Breast epithelium (tissue), 4 donors: Measurements from ENCODE around the gene ABLIM2. TPM values are rescaled to one million over a fixed set of nuclear protein-coding genes. Genes with fewer than 3 reads are reported as not detected.

Experiments used
- DNase-seq, 2 donors: peaks; one replicate each; pipeline ENCODE4 v3.0.0-alpha.2; 2019; ENCODE audit warnings: low spot score in 2 of 2
- H3K27ac ChIP-seq, 2 donors: fragments of 200-600 bp; sonication (generic) in 1 of 2; one replicate each; pipeline ENCODE4 v1.5.1; 2016 to 2019; ENCODE audit warnings: mild to moderate bottlenecking in 1 of 2
- H3K27me3 ChIP-seq, 2 donors: fragments of 200-600 bp; sonication (generic) in 1 of 2; one replicate each; pipeline versions ENCODE4 v1.5.1 to v1.6.0; 2017 to 2019; ENCODE audit warnings: control low read depth in 1 of 2, mild to moderate bottlenecking in 1 of 2
- H3K36me3 ChIP-seq: fragments of 200-600 bp; one replicate; pipeline ENCODE4 v1.5.1; 2019
- H3K4me1 ChIP-seq, 2 donors: fragments of 200-600 bp; sonication (generic); one replicate each; pipeline ENCODE4 v1.5.1; 2016 to 2019; ENCODE audit warnings: control low read depth in 1 of 2
- H3K4me3 ChIP-seq, 3 donors: fragments of 200-600 bp; sonication (generic); 1 replicate in 2 of 3; 2 replicates in 1 of 3; pipeline ENCODE4 v1.5.1; 2016 to 2019; ENCODE audit warnings: mild to moderate bottlenecking in 3 of 3, moderate library complexity in 2 of 3
- H3K9me3 ChIP-seq, 2 donors: fragments of 200-600 bp; sonication (generic) in 1 of 2; one replicate each; pipeline ENCODE4 v1.5.1; 2016 to 2019; ENCODE audit warnings: control low read depth in 1 of 2
- CTCF ChIP-seq, 3 donors: fragments of 450-650 bp; IDR thresholded peaks; one replicate each; pipeline ENCODE4 v1.5.1; 2016 to 2017; ENCODE audit warnings: antibody characterized with exemption in 3 of 3, mild to moderate bottlenecking in 3 of 3, moderate library complexity in 3 of 3
- POLR2A ChIP-seq: fragments of 450-650 bp; IDR thresholded peaks from one replicate; pipeline ENCODE4 v1.6.1; 2016; ENCODE audit warnings: antibody characterized with exemption, mild to moderate bottlenecking, moderate library complexity
- POLR2AphosphoS5 ChIP-seq, 3 donors: sonication (generic); formaldehyde crosslinking; IDR thresholded peaks; one replicate each; pipeline ENCODE4 v1.6.1; 2017; ENCODE audit warnings: antibody characterized with exemption in 3 of 3
- intact Hi-C: fragments of 100-400 bp; cut with DNase I; formaldehyde crosslinking; loops from one replicate; pipeline ENCODE4 v1.15.1; 2023; ENCODE audit warnings: low total_unique reads
- total RNA-seq, 3 donors: library from RNA; depleted of rRNA; stranded (reverse); fragments of >200 nt; gene quantifications; one replicate each; pipeline ENCODE4 v1.1.0, GENCODE V29; 2016

ABLIM2 gene
- total RNA-seq, 3 donors from 2014 or later: 4.8 to 11.5 (median 8.2) TPM

GRCh38 chr4:8008391-8008790, 150.2 kb downstream of the ABLIM2 start:
- H3K4me3 ChIP-seq: no peak overlapping the region
- no peak for DNase-seq
- no peaks in the 10 kb centered on the region for H3K36me3 ChIP-seq
- TF ChIP-seq POLR2A (no peak), CTCF (IDR thresholded peaks at IDR 0.05) (no peak), POLR2AphosphoS5 (IDR thresholded peaks at IDR 0.05) (no peak)
- H3K9me3 ChIP-seq: no peaks in the 10 kb centered on the region
- H3K27ac ChIP-seq: no peak overlapping the region
- no peaks in the 10 kb centered on the region for H3K27me3 ChIP-seq
- H3K4me1 ChIP-seq: no peaks in the 10 kb centered on the region
- intact Hi-C loops: no loop called here

- H3K4me1 ChIP-seq: no peaks in the 10 kb centered on the region
- intact Hi-C loops: no loop called here
- no peak for TF ChIP-seq POLR2AphosphoS5 (IDR thresholded peaks at IDR 0.05)
- TF ChIP-seq POLR2A: no peak
- no peak for TF ChIP-seq CTCF (IDR thresholded peaks at IDR 0.05)
- H3K36me3 ChIP-seq: no peaks in the 10 kb centered on the region
- no peaks in the 10 kb centered on the region for H3K27me3 ChIP-seq
- H3K4me3 ChIP-seq: no peak overlapping the region
- no peak for DNase-seq
- H3K9me3 ChIP-seq: no peaks in the 10 kb centered on the region
- no peak overlapping the region for H3K27ac ChIP-seq
Measured at GRCh38 chr4:8007581-8007980, 151.0 kb downstream of the ABLIM2 start.

GRCh38 chr4:8006471-8006870, 152.1 kb downstream of the ABLIM2 start:
- H3K4me1 ChIP-seq: no peaks in the 10 kb centered on the region
- no peak overlapping the region for H3K27ac ChIP-seq
- TF ChIP-seq CTCF (IDR thresholded peaks at IDR 0.05) (no peak), POLR2A (no peak), POLR2AphosphoS5 (IDR thresholded peaks at IDR 0.05) (no peak)
- no peaks in the 10 kb centered on the region for H3K36me3 ChIP-seq
- no peak overlapping the region for H3K4me3 ChIP-seq
- intact Hi-C loops: no loop called here
- no peaks in the 10 kb centered on the region for H3K27me3 ChIP-seq
- no peak for DNase-seq
- H3K9me3 ChIP-seq: no peaks in the 10 kb centered on the region

- no peak overlapping the region for H3K4me3 ChIP-seq
- DNase-seq: no peak
- intact Hi-C loops: no loop called here
- TF ChIP-seq POLR2AphosphoS5 (IDR thresholded peaks at IDR 0.05) (no peak), POLR2A (no peak), CTCF (IDR thresholded peaks at IDR 0.05) (no peak)
- no peak overlapping the region for H3K27ac ChIP-seq
- no peaks in the 10 kb centered on the region for H3K4me1 ChIP-seq
- H3K27me3 ChIP-seq: no peaks in the 10 kb centered on the region
- no peaks in the 10 kb centered on the region for H3K36me3 ChIP-seq
- no peaks in the 10 kb centered on the region for H3K9me3 ChIP-seq
Measured at GRCh38 chr4:8005814-8006215, 152.8 kb downstream of the ABLIM2 start.

- no peak for TF ChIP-seq POLR2A
- no peak for TF ChIP-seq POLR2AphosphoS5 (IDR thresholded peaks at IDR 0.05)
- TF ChIP-seq CTCF (IDR thresholded peaks at IDR 0.05): no peak
- Histone ChIP-seq H3K27me3 (no peaks in the 10 kb centered on the region), H3K4me3 (no peak overlapping the region), H3K36me3 (no peaks in the 10 kb centered on the region), H3K9me3 (no peaks in the 10 kb centered on the region), H3K4me1 (no peaks in the 10 kb centered on the region), H3K27ac (no peak overlapping the region)
- DNase-seq: no peak
- intact Hi-C loops: no loop called here
Measured at GRCh38 chr4:8005033-8005808, 153.4 kb downstream of the ABLIM2 start.
